Stimulated activated CD8-positive, alpha-beta memory T cell treated with anti-CD3 and anti-CD28 coated beads, Interleukin-2, amount 100 ng/mL, for 1 hour (primary cell): ENCODE data around the gene HRK.

Experiments used
- DNase-seq, 2 donors: peaks; one replicate each; pipeline ENCODE4 v3.0.0-alpha.2; 2020; ENCODE audit warnings: low read depth in 2 of 2

Gene HRK

DNA sequence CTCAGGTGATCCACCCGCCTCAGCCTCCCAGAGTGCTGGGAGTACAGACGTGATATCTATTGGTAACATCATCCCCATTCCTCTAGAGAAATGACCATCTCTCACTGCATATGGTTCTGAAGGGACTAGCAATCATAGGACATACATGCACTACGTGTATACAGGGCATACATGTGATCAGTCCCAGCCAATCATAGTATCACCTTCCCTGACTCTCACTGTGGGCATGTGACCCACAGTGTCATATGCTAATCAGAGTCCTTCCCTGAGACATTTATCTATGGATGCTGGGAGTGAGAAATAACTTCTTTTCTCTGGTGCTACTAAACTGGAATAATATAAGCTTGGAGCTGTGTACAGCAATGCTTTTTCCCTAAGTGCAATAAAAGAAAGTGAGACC is 17.4 kb upstream of the HRK start:
- DNase-seq = no peak

DNA sequence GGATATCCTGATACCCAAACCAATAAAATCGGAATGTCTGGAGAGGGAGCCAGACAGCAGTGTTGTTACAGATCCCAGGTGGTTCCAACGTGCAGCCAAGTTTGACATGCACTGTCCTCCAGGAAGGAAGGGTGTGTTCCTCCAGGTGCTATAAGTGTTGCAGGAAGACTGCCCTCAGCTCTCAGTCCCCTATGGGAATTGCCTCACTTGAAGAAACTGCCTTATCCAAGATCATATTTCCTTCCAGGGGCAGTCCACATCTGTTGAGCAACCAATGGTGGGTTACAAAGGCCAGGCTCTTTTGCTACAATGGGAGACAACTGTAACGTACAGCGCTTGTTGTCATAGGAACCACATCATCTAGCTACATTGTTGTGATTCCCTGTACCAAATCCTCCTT is 16.2 kb upstream of the HRK start:
- DNase-seq = no peak

DNA sequence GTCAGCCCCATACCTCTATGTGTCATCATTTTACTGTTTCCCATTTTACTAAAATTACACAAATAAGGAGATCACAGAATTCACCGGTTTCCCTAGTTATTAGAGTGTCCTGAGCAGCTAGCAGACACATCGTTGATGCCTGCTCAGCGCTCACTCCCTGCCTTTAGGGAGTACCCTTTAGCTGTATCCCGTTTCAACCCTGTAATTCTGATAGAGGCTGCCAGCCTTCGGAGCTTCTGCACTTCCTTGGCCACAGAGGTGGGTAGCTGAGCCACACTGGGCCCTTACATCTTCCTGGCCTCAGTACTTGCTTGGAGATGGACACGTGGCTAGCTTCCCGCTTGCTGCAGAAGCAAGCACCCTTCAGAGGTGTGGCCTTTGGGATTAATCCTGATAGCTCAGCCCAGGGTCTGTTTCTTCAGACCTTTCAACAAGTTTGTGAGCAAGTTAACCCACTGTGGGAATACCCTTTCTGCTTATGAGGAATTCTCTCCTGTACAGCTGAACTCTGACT is 15.2 kb upstream of the HRK start:
- DNase-seq = no peak

DNA sequence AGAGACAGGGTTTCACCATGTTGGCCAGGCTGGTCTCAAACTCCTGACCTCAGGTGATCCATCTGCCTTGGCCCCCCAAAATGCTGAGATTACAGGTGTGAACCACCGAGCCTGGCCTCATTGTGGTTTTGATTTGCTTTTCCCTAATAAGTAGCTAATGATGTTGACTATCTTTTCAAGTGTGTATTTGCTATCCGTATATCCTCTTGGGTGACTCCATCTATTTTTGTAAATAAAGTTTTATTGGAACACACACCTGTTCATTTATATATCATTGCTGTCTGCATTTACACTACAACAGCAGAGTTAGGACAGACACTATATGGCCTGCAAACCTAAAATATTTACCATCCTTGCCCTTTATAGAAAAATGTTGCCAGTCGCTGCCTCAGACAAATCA is 13.7 kb upstream of the HRK start:
- no peak for DNase-seq

DNA sequence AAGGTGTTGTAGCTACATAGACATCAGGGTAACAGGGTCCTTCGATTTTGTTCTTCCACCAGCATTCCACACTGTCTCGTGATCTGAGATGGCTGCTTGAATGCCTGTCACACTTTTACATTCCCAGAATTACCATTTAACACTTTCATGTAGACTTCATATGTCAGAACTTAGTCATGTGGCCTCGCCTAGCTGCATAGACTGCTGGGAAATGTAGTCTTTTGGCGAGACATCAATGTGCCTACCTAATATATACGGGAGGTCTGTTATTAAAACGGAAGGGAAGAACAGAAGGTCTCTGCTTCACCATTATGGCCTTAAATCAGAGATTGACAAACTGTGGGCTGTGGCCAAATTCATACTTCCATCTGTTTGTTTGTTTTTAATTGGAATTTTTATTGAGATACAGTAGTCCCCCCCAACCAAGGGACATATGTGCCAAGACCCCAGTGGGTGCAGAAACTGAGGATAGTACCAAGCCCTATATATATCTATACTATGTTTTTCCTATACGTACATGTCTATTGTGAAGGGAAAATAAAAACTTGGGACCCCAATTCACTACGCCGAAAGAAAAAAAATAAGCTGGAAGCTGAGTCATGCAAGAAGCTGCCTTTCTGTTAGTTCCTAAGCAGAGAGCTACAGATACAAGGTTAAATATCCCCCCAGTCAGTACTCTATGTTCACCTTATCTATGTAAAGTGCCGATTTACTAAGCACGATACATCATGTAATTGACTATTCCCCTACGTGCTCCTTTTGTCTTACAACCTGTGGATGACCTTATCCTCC is 11.3 kb upstream of the HRK start:
- no peak for DNase-seq

DNA sequence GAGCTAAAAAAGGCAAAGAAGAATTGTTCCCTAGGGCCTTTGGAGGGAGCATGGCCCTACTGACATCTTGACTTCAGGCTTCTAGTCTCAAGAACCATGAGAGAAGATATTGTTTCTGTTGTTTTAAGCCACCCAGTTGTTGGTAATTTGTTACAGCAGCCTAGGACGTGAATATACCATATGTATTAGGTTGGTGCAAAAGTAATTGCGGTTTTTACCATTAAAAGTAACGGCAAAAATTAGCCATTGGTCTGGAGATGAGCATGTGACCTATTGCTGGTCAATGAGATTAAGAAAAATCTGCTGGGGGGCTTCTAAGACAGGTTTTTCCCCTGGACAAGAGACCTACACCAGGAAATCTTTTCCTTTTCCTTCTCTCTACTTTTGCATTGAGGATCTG is 9.8 kb upstream of the HRK start:
- no peak for DNase-seq

DNA sequence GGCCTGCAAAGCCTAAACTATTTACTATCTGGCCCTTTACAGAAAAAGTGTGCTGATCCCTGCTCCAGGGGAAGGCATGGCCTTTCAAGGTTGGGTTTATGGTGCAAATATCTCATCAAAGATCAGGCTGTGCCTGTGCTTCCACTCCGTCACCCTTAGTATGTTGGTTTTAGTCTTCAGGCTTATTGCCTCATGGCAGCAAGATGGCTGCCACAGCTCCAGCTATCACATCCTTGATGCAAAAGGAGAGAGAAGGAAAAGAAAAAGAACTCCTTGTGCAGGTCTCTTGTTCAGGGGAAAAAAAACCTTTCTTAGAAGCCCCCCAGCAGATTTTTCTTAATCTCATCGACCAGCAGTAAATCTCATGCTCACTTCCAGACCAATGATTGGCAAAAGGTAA is 9.1 kb upstream of the HRK start:
- DNase-seq = no peak

DNA sequence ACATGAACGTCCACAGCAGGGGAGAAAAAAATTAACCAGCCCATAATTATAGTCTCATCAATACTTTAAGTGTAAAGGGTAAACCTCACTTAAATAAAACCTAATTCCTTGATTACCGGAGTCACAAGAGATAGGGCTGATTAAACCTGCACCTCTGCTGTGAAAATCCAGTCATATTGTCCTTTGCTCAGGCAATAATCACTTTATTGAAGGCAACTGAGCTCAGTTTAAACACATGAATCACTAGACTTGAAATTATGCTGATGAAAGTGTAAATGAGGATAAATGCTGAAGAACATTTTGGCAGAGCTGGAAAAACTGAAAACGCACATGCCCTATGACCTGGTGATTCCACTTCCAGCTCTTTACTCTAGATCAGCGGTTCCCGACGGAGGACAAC is 6.7 kb upstream of the HRK start:
- DNase-seq = no peak

DNA sequence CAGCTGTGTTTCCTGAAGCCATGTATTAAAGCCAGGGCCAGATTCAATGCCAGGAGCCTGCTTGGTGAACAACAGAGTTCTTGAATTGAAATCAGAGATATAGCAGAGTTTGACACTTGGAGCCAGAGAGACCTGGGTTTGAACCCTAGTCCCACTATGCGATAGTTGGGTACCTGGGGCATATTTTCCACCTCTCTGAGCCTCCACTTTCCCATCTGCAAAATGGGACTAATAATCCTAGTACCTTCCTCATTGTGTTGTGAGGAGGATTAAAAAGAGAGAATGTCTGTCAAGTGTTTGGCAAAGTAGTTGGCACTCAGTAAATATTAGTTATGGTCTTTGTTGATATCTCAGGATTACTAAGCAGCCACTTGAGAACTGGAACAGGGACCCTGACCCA is 6.0 kb upstream of the HRK start:
- no peak for DNase-seq

DNA sequence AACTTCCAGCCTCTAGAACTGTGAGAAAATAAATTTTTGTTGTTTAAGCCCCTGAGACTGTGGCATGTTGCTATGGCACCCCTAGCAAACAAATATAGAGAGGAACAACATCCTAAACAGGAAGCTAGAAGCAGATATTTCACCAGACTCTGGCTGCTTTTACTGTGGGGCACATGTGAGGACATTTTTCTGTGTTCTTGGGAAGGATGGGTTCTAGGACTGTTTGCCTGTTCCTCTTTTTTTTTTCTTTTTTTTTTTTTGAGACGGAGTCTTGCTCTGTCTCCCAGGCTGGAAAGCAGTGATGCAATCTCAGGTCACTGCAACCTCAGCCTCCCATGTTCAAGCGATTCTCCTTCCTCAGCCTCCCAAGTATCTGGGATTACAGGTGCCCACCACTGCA is 4.2 kb upstream of the HRK start:
- DNase-seq = no peak

DNA sequence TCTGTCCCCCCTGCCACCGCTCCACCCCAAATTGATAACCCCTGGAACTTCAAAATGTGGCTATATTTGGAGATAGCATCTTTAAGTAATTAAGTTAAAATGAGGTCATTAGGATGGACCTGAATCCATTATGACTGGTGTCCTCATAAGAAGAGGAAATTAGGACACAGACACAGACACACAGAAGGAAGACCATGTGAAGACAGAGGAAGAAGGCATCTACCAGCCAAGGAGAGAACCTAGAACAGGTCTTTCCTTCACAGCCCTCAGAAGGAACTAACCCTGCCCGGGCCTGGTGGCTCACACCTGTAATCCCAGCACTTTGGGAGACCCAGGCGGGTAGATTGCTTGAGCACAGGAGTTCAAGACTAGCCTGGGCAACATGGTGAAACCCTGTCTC is 3.6 kb upstream of the HRK start:
- no peak for DNase-seq

DNA sequence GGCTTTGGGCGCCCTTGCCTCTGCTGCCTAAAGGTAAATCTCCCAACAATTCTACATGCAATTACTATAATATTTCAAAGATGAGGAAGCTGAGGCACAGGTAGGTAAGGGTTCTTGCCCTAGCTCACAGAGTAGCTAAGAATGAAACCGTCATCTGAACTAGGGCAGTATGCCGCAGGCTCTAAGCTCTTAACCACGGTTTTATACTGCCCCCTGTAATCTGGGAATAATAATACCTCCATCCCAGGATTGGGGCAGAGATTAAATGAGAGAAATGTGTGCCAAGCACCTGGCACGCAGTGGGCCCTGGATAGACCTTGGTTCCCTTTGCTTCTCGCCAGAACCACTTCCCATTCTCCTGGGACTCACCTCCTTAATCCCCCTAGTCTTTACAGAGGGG is 1.5 kb upstream of the HRK start:
- no peak for DNase-seq

DNA sequence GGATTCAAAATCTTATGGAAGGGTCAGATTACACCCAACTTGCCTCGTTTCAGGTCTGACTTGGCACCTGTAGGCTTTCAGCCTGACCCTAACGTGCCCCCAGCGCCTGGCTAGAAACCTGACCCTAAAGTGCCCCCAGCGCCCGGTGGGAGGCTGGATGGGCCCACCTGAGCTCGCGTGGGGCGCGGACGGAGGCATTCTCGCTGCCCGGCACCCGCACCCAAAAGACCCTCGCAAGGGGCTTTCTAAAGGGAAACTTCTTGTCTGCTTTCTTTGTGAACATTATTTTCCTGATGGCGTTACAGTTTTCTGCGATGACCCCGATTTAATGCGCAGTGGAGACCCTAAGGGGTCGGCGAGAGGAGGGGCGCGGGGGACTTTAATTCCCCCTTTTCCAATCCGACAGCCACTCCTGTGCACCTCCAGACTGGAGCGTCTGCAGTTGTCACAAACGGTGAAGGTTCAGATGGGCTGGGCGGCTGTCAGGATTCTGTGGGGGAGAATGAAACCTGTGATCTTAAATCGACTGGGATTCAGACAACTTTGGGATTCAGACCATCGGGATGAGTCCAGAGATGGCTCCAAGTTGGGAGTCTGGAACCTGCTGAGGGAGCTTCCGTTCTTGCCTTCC is 751 bp upstream of the HRK start:
- DNase-seq = no peak

DNA sequence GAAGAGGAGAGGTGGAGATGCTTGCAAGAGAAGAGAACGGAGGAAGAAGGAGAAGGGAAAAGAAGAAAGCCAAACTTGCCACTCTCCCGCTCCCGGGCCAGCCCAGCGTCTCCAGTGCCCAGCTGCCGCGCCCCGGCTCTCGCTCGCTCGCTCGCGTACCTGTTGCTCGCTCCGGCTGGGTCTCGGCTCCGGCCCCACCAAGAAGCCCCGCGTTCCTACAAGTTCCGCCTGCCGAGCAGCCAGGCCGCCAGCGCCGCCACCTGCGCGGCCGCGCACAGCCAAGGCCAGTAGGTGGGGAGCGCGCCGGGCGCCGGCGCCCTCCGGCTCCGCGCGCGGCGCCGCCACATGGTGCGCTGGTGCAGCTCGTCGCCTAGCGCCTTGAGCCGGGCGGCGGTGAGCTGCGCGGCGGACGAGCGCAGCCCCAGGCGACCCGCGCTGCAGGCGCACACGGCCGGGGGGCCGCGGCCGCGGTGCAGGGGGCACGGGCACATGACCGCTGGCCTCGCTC is 370 bp downstream of the HRK start:
- no peak for DNase-seq

DNA sequence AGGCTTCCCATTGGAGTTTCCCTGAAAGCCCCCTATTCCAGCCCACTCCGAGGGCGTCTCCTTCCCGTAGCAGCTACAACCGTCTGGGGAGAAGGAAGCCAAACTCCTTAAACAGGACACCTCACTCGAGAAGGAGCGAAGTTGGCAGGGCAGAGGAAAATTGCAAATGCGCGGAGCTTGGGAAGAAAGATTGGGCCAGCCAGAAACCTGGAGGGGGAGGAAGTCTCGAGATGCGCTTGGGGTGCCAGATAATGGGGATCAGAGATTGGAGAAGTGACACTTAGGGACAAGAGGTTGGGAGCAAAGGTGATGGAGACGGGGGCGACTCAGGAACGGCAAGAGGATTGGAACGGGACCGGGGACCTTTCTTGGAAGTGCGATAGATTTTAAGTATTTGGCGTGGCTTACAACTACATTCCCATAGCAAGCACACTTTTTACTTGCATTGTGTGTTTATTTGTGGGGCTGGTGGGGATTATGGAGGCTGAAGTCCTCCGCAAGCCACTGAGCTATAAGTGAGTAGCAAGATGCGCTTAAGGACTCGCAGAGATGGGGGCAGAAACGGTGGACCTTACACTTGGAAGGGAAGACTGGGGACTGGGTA is 926 bp downstream of the HRK start:
- no peak for DNase-seq

DNA sequence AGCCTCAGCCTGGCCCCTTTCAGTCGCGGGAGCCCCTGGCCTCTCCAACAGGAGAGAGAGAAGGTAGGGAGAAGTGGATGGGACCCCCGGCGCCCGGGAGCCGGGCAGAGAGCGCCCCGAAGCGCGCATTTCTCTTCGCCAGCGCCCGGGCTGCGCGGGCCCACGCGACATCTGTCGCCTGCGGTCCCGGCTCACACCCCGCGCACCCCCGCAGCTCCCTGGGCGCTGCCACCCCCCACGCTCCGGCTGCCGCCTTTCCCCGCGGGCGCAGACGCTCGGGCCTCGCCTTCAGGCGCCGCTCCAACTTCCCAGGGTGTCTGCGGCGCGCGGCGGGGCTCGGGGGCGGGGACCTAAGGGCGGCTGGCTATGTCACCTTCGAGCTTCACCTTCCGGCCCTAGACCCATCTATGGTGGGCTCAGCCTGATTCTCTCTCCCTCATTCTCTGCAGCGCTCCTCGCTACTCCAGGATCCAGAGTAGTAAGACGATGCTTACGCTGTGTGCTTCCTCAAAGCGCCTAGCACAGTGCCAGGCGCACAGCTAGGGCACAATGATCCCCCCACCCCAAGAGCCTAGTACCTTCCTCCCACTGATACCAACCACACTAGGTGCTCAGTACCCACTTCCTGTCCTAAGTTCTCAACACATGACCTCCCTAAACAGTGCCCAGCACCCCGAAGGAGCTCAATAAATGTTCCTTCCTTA is 1.6 kb downstream of the HRK start:
- DNase-seq = no peak

DNA sequence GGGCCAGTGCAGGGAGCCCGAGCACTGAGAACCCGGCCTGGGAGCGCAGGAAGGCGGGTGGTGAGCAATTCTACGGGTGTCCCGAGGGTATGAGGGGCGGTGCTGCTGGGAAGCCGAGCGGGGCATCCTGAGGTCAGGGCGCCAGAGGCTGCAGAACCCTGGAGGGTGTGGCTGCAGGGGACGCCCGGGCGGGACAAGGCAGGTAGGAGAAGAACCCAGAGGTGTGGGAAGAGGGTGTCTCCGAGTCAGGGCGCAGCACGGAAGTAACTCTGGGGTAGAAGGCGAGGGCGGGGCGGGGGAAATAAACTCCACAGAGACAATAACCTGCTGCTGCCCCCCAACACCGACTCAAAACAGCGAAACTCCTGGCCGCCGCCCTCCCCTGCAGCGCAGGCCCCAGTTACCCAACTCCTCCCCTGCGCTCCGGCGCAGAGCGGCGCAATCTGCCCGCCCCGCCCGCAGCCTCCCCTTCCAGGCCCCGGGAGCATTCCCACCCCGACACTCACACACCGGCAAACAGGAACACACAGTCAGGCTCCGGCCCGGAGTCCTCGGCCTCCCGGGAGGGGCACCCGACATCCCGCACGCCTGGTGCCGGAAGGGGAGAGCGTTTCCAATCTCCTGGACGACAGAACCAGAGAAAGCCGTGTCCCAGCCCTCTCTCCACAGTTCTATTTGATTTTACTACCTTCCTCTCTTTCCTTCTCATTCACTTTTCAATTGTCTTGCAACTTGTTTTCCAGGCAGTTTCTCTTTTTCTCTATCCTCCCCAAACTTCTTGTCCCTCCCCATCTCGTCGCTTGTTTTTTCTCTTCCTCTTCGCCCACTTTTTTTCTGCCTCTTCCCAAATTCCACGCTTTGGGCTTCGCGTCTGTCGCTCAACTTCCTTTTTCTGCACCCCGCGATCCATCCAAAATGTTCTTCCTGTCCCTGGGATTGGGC is 2.4 kb downstream of the HRK start:
- no peak for DNase-seq

DNA sequence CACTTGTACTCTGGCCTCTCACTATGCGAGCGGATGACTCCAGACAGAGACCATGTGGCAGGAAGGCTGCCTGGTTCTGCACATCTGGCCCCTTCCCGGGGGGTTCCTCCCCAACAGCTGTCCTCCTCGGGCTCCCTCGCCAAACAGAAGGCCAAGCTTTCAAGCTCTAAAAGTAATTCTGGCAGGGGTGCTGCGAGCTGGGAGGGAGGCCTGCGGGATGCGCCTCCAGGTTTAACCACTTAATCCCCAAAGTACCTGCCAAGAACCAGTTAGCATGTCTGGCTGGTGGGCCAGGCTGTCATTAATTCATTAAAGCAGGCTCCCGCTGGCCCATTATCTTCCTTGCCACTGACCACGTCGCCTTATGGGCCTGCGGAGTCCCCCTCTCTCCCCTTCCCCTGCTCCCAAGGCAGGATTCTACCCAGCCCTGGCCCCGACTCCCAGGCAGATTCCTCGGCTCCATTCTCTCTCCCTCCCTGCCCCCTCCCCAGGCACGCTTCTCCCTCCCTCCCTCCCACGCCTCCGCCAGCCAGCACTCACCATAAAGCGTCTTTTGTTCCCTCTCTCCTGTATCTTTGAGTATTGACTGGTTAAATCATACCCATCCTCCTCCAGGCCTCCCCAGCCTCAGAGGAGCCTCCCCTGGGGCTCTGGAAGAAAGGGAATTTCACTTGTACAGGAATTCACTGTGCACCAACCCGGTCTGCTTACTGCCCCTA is 4.9 kb downstream of the HRK start:
- no peak for DNase-seq

DNA sequence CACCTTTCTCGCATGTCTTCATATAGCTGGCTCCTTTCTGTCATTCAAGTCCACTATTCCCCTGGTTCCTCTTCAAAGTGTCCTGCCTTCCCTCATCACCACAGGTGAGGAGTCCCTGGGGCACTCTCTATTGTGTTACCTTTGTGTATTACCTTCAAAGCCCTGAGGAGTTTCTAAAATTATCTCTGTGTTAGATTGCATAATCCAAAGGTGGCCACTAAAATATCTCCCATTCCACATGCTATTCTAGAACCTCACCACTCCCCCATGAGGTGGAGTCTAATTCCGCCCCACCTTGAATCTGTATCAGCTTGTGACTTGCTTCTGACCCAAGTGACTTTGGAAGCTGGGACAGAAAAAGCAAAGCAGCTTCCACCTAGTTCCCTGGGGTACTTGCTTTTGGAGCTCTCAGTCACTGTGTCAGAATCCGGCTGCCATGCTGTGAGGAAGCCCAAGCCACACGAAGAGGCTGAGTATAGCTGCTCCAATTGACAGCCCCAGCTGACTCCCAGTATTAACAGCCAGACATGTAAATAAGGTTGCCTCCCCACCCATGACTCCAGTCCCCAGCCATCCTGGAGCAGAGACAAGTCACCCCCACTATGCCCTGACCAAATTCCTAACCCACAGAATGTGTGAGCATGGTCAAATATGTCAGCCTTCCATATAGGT is 6.8 kb downstream of the HRK start:
- DNase-seq = no peak

DNA sequence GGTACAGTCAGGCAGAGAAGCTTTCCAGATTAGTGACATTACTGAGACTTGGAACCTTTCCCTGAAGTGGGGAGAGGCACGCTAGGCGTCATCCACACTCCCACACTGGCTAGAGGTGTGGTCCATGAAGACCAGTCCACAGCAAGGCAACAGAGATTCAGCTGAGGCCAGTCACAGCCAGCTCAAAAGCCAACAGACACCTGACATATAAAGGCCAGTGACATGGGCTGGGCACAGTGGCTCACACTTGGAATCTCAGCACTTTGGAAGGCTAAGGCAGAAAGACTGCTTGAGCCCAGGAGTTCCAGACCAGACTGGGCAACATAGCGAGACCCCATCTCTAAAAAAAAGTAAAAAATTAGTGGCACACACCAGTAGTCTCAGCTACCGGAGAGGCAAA is 10.9 kb downstream of the HRK start:
- DNase-seq = no peak
